GM12891 (cell line): Measurements from ENCODE around the gene TREH.
"Not testable (repeated sequence)": the region's sequence is repeated elsewhere in the genome, so short reads cannot be mapped to it uniquely, and the experiment has no call there.

ENCODE experiments used
- DNase-seq: peaks from one replicate; pipeline ENCODE4 v3.0.0; 2011; ENCODE audit warnings: low spot score; ENCODE audit not compliant: insufficient read length
- FAIRE-seq: peaks from 2 replicates; lab custom pipeline; 2011; peaks lifted over from hg19 to GRCh38; lab: Jason Lieb, UNC
- PAX5 ChIP-seq: IDR thresholded peaks from 2 replicates; pipeline ENCODE4 v1.6.1; 2011; ENCODE audit warnings: low read length, moderate library complexity, mild to moderate bottlenecking; ENCODE audit not compliant: insufficient read depth, severe bottlenecking
- POLR2A ChIP-seq: IDR thresholded peaks from 2 replicates; pipeline ENCODE4 v1.6.1; 2011; ENCODE audit warnings: low read depth, low read length, control low read depth
- POLR2AphosphoS5 ChIP-seq: IDR thresholded peaks from 2 replicates; pipeline ENCODE4 v1.6.1; 2011; ENCODE audit warnings: low read depth, low read length, control low read depth
- POU2F2 ChIP-seq: IDR thresholded peaks from 2 replicates; pipeline ENCODE4 v1.6.1; 2011; ENCODE audit warnings: low read depth, mild to moderate bottlenecking, control low read depth, low read length, moderate library complexity
- SPI1 ChIP-seq: IDR thresholded peaks from 2 replicates; pipeline ENCODE4 v1.6.1; 2011; ENCODE audit warnings: low read depth, low read length, control low read depth
- TAF1 ChIP-seq: IDR thresholded peaks from 2 replicates; pipeline ENCODE4 v1.6.1; 2011; ENCODE audit warnings: low read depth, low read length, control low read depth

The TREH gene

GRCh38 chr11:118682372-118682771 lies 2.9 kb upstream of the TREH start:
- DNase-seq (no peak), FAIRE-seq (no peak)
- TF ChIP-seq POU2F2 (no peak), POLR2AphosphoS5 (no peak), SPI1 (no peak), TAF1 (no peak)

- FAIRE-seq = not testable (repeated sequence)
Observed at GRCh38 chr11:118678908-118679307, 542 bp downstream of the TREH start.

GRCh38 chr11:118677977-118678376 lies 1.5 kb downstream of the TREH start:
- TF ChIP-seq POU2F2 = no peak
- no peak for TF ChIP-seq PAX5
- TF ChIP-seq POLR2A = no peak
- no peak for TF ChIP-seq TAF1
- no peak for TF ChIP-seq POLR2AphosphoS5
- no peak for TF ChIP-seq SPI1
- FAIRE-seq = no peak
- DNase-seq = no peak

More at GRCh38 chr11:118678908-118679307, 542 bp downstream of the TREH start:
- not testable (repeated sequence) for DNase-seq

- DNase-seq (no peak), FAIRE-seq (no peak)
- no peak for TF ChIP-seq POLR2A
- TF ChIP-seq POU2F2 = no peak
- no peak for TF ChIP-seq TAF1
- TF ChIP-seq POLR2AphosphoS5 = no peak
- TF ChIP-seq SPI1 = no peak
- no peak for TF ChIP-seq PAX5
Observed at GRCh38 chr11:118674082-118674435, 5.4 kb downstream of the TREH start.

- no peak for DNase-seq
- TF ChIP-seq POLR2A (no peak), PAX5 (no peak), POLR2AphosphoS5 (no peak), TAF1 (no peak), SPI1 (no peak), POU2F2 (no peak)
- no peak for FAIRE-seq
Observed at GRCh38 chr11:118673361-118674081, 5.9 kb downstream of the TREH start.

GRCh38 chr11:118672846-118673245 lies 6.6 kb downstream of the TREH start:
- FAIRE-seq = no peak
- TF ChIP-seq POLR2A (no peak), POU2F2 (no peak), TAF1 (no peak), PAX5 (no peak), SPI1 (no peak), POLR2AphosphoS5 (no peak)
- DNase-seq = no peak

GRCh38 chr11:118671254-118671653 lies 8.2 kb downstream of the TREH start:
- TF ChIP-seq PAX5 (no peak), SPI1 (no peak), TAF1 (no peak), POLR2AphosphoS5 (no peak), POU2F2 (no peak)
- FAIRE-seq (no peak), DNase-seq (no peak)

GRCh38 chr11:118670063-118670462 lies 9.4 kb downstream of the TREH start:
- FAIRE-seq = no peak
- TF ChIP-seq PAX5 = no peak
- no peak for TF ChIP-seq POU2F2
- no peak for TF ChIP-seq POLR2AphosphoS5
- no peak for TF ChIP-seq TAF1
- no peak for DNase-seq

GRCh38 chr11:118666371-118666770 lies 13.1 kb downstream of the TREH start:
- DNase-seq (no peak), FAIRE-seq (no peak)
- no peak for TF ChIP-seq SPI1

- DNase-seq (no peak), FAIRE-seq (no peak)
- TF ChIP-seq PAX5 (no peak), SPI1 (no peak), POLR2A (no peak), POLR2AphosphoS5 (no peak), POU2F2 (no peak), TAF1 (no peak)
Observed at GRCh38 chr11:118663902-118664301, 15.5 kb downstream of the TREH start.

- FAIRE-seq = no peak
- no peak for DNase-seq
- TF ChIP-seq PAX5 (no peak), POU2F2 (no peak), POLR2A (no peak), SPI1 (no peak), TAF1 (no peak), POLR2AphosphoS5 (no peak)
Observed at GRCh38 chr11:118663381-118663780, 16.1 kb downstream of the TREH start.
